A204.1 (cell line): ENCODE data around the gene ZNF214.

Experiments
- FAIRE-seq: peaks from 2 replicates; lab custom pipeline; 2012; peaks lifted over from hg19 to GRCh38; lab: Jason Lieb, UNC

ZNF214 gene

DNA sequence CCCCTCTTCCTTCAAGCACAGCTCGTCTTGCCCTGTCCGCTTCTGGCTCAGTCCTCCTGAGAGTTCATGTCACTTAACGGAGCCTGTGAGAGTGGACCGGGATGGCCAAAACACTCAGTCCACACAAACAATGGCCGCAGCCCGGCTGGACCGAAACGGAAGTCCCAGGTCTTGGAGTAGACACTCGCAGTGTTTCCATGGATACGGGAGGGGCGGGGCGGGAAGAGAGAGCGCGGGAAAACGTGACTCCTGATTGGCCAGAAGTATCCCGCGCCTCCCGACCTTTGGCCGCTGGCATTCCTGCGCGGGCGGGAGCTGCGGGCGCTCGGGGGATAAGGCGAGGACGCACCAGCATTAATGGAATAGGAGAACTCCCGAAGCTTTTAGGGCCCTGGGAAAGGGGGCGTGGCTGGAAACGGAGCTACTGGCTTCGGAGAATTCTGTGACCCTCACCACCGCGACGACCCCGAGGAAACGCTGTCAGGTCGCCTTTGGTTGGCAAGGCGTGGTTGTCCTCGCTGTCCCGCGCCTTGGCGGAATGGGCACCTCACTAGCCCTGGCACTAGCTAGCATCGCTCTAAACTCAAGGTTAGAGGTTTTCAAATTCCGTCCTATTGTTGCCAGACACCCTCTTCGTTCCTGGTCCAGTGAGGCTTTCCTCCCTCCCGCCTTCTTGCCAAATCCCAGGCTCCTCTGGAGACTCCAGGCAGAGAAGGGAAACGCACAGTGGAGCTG is at the start of gene ZNF214, which contains the start of gene NLRP14:
ZNF214 (minus strand) TSS at position 164 of the 735 bp plus-strand sequence. CDS start 17,511 bp downstream, outside the sequence.
NLRP14 (plus strand) TSS at position 297 of the 735 bp plus-strand sequence. CDS start 18,108 bp downstream, outside the sequence.
- no peak for FAIRE-seq

GRCh38 chr11:7062534-7062933 is 42.4 kb upstream of the ZNF214 start:
- no peak for FAIRE-seq

DNA sequence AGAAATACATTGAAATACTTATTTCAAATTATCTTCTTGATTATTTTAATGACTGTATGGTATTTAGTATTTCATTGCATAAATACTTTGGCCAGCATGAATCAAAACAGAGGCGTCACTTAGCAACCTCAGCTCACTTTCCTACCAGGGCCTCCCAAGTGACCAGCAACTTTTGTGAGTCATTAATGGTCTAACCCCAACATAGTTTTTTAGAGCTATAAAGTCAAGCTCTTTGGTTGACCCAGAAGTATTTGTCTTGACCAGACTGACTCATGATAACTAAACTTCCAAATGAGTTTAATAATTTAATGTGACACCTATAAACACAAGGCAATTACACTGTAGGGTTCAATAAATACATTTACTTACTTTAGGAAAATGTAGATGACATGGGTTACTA is 40.7 kb upstream of the ZNF214 start:
- no peak for FAIRE-seq

GRCh38 chr11:7057641-7058040 is 37.5 kb upstream of the ZNF214 start:
- no peak for FAIRE-seq

- FAIRE-seq: no peak
Measured at GRCh38 chr11:7056828-7057513, 36.8 kb upstream of the ZNF214 start.

DNA sequence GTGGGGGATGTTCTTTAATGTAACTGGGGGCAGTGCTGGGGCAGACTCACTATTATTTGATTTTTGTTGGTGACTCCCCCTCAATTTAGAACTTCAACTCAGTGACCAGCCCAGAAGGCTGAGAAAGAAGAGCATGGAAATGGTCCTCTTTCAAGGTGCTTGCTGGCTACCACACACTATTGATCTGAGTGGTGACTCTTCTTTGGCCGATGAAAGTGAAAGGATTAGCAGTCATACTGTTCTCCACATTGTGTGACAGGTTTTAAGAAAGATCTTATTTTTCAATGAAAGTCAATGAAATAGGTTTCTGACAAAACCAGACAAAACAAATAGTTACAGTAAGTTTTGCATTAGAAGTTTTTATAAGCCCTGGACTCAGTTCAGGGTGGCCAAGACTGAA is 30.0 kb upstream of the ZNF214 start:
- no peak for FAIRE-seq

- no peak for FAIRE-seq
Measured at GRCh38 chr11:7046474-7047175, 26.5 kb upstream of the ZNF214 start.

DNA sequence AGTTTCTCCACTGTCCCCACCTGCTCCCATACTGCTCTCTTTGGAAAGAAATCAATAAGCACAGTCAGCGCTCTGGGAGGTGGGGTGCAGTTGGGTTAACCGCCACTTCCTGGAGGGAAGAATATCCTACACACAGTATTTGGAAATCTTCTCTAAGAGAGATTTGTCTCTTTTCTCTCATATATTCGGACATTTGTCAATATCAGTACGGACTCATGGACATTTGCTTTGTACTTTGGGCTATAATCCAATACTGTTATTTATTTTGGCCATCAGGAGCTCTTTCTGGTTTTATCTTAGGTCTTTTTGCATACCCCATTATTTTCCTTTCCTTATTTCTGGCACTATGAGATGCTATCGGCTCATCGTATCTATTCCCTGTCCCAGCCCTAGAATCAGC is 13.9 kb upstream of the ZNF214 start:
- FAIRE-seq: no peak

DNA sequence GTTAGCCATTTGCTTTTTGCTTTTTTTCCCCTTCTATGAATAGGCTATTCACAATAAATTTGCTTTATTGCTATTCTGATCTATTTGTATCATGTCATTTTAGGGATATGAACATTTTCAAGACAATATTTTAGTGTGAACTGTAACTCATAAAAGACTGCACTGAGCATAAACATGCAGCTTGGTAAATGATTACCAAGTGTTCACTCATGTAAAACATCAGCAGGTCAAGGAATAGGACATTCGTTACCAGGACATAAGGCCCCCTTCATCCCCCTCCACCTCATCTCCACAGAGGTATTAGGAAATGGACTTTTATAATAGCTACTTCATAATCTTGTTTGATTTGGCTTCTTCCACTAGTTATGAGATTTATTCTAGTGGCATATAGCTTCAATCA is 12.5 kb upstream of the ZNF214 start:
- FAIRE-seq: no peak

DNA sequence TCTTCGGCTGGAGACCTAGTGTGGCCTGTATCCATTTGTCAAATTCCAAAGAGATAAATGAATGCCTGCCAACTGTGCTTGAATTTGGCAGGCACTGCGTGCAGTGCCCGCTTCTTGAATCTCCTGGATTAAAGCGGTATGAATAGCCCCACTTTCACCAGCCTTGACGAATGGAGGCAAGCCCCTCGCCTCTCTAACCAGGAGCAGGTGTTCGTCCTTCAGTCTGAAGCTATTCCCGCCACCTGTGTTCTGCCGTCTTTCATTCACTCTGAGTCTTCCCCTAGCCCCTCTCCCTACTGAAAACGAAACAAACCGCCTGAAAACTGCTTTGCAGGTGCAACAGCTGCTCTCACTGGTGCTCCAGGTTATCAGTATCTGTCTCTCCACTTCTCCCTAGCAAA is 11.3 kb upstream of the ZNF214 start:
- FAIRE-seq: no peak

DNA sequence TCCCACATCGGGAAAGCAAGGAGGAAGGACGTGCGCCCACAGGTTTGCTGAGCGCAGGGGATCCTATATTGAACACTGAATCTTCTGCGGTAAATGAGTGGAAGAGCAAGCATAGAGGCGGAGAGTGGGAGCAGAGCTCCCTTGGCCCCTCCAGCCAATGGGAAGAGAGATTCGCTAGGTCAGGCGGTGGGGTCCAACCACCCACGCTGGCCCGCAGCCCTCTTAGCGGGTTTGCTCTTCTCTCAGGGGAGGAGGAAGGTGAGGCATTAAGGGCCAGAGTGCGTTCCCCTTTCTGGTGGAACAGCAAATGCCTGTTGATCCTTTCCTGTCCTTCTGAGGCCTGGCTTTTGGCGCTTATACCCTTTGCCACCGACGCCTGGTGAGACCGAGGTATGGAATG is 10.7 kb upstream of the ZNF214 start:
- no peak for FAIRE-seq

GRCh38 chr11:7028141-7028540 is 8.0 kb upstream of the ZNF214 start:
- no peak for FAIRE-seq

DNA sequence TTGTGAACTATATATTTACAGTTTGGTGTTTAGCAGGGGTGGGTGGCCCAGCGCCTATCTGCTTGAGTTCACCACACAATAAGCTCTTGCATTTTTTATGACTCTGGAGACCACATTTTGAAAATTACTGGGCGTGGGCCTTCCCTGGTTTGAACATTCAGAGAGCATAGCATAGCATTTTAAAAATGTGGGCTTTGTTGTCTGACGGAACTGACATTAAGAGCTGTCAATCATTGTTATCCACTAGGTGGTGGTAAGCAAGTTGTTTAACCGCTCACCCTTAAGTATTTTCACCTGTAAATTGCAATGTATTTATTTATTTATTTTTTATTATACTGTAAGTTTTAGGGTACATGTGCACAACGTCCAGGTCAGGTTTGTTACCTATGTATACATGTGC is 1.2 kb upstream of the ZNF214 start:
- no peak for FAIRE-seq

GRCh38 chr11:7019500-7020182 is 505 bp downstream of the ZNF214 start:
- FAIRE-seq: no peak

GRCh38 chr11:7016011-7016410 is 4.1 kb downstream of the ZNF214 start:
- FAIRE-seq: no peak

DNA sequence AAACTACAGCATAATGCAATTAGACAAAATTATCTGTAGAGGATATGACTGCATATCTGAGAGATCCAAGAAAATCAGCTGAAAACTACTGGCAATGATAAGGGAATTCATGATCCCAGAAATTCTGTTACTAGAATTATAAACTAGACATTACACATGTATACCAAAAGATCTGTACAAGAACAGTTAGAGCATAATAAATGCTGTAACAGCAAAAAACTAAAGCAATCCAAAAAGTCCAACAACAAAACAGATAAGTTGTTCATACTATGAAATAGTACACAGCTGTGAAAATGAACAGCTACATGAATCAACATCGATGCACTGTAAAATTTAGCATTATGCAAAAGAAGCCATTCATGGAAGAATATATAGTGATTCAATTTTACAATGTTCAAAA is 6.0 kb downstream of the ZNF214 start:
- no peak for FAIRE-seq

GRCh38 chr11:7004482-7004881 is 15.7 kb downstream of the ZNF214 start:
- FAIRE-seq: no peak

GRCh38 chr11:6995703-6996102 is 24.4 kb downstream of the ZNF214 start:
- FAIRE-seq: no peak

DNA sequence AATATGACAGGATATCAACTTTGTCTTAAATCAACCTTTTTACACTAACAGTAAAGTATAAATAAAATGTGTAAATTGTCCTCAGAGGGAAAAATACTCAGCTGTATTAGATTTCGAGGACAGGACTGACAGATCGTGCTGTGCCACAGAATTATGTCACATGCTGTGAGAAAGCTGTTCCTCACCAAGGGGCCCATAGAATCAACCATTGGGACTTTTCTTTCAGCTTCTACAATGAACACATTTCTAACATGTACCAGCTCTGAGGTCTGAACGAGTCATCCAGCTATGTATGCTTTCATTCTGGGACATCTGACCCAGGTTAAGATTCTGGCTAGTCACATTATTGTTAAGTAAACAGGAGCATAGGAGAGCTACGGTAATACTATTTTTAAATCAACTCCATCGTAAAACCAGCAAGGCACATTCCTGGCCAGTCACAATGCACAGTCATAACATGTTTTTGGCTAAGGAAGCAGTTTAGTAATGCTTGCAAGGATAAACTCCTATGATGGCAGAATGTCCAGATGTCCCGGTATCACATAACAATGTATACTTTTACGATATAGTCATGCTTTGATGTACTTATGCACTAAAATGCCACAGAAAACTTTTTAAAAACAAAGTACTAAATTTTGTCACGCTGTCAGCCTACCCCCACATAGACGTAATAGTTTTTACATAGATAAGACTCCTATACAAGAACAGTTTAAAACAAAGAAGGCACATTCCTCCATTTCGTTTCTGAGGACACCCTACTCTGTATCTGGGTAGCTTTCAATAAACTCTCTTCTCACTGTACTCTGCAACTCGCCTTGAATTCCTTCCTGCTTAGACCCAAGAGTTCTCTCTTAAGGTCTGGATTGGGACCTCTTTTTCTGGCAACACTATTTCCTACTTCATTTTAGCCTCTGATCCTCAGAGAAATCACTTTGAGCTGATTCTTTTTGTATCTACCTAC is 27.4 kb downstream of the ZNF214 start:
- no peak for FAIRE-seq

GRCh38 chr11:6992026-6992425 is 28.1 kb downstream of the ZNF214 start:
- FAIRE-seq: no peak

GRCh38 chr11:6991227-6991626 is 28.9 kb downstream of the ZNF214 start:
- FAIRE-seq: no peak
